H9 (cell line): ENCODE results near the gene PCMT1. TPM values are rescaled to one million over a fixed set of nuclear protein-coding genes. Genes with fewer than 3 reads are reported as not detected.

ENCODE experiments used
- DNase-seq: peaks from one replicate; pipeline ENCODE4 v3.0.0-alpha.2; 2017
- H2AFZ ChIP-seq: one replicate; pipeline ENCODE4 v1.6.1; 2013; ENCODE audit warnings: mild to moderate bottlenecking, low read length, control low read depth, moderate library complexity
- H2AK5ac ChIP-seq: 2 replicates; pipeline ENCODE4 v1.6.1; 2013; ENCODE audit warnings: low read length, control low read depth, mixed read lengths; ENCODE audit not compliant: insufficient read length
- H2BK120ac ChIP-seq: one replicate; pipeline ENCODE4 v1.6.1; 2013; ENCODE audit warnings: low read depth, mild to moderate bottlenecking, low read length, control low read depth, inconsistent platforms; ENCODE audit not compliant: poor library complexity, severe bottlenecking
- H2BK12ac ChIP-seq: 2 replicates; pipeline ENCODE4 v1.6.1; 2013; ENCODE audit warnings: low read length, control low read depth, mixed read lengths, low read depth; ENCODE audit not compliant: insufficient read length
- H2BK15ac ChIP-seq: 2 replicates; pipeline ENCODE4 v1.6.1; 2013; ENCODE audit warnings: low read depth, low read length, control low read depth
- H2BK20ac ChIP-seq: one replicate; pipeline ENCODE4 v1.6.1; 2013; ENCODE audit warnings: low read depth, mild to moderate bottlenecking, low read length, control low read depth, inconsistent platforms; ENCODE audit not compliant: poor library complexity, severe bottlenecking
- H2BK5ac ChIP-seq: 2 replicates; pipeline ENCODE4 v1.6.1; 2013; ENCODE audit warnings: low read length, control low read depth, mixed read lengths; ENCODE audit not compliant: insufficient read length
- H3K14ac ChIP-seq: 2 replicates; pipeline ENCODE4 v1.6.1; 2013; ENCODE audit warnings: low read length, control low read depth; ENCODE audit not compliant: insufficient read depth
- H3K18ac ChIP-seq: 2 replicates; pipeline ENCODE4 v1.6.1; 2013; ENCODE audit warnings: low read depth, mild to moderate bottlenecking, mixed read lengths, low read length, control low read depth; ENCODE audit not compliant: insufficient read length
- H3K23ac ChIP-seq: 2 replicates; pipeline ENCODE4 v1.6.1; 2013; ENCODE audit warnings: low read length, control low read depth, mixed read lengths, low read depth; ENCODE audit not compliant: insufficient read length
- H3K23me2 ChIP-seq: 2 replicates; pipeline ENCODE4 v1.6.1; 2013; ENCODE audit warnings: low read depth, mild to moderate bottlenecking, mixed read lengths, low read length, control low read depth; ENCODE audit not compliant: insufficient read length, poor library complexity, severe bottlenecking
- H3K27ac ChIP-seq: 2 replicates; pipeline ENCODE4 v1.5.1; 2013; ENCODE audit warnings: low read length, control low read depth, mixed read lengths, low read depth; ENCODE audit not compliant: insufficient read length
- H3K27me3 ChIP-seq: 2 replicates; pipeline ENCODE4 v1.6.1; 2013; ENCODE audit warnings: low read length, control low read depth, inconsistent platforms; ENCODE audit not compliant: insufficient read depth
- H3K4ac ChIP-seq: 2 replicates; pipeline ENCODE4 v1.6.1; 2013; ENCODE audit warnings: low read depth, mild to moderate bottlenecking, control low read depth, inconsistent platforms, low read length, moderate library complexity
- H3K4me1 ChIP-seq: 2 replicates; pipeline ENCODE4 v1.6.1; 2013; ENCODE audit warnings: low read length, control low read depth, inconsistent platforms; ENCODE audit not compliant: insufficient read depth
- H3K4me2 ChIP-seq: 2 replicates; pipeline ENCODE4 v1.6.1; 2013; ENCODE audit warnings: low read length, control low read depth, mixed read lengths; ENCODE audit not compliant: insufficient read length, insufficient read depth
- H3K56ac ChIP-seq: 2 replicates; pipeline ENCODE4 v1.6.1; 2013; ENCODE audit warnings: low read depth, mild to moderate bottlenecking, mixed read lengths, low read length, control low read depth; ENCODE audit not compliant: insufficient read length
- H3K79me1 ChIP-seq: 2 replicates; pipeline ENCODE4 v1.6.1; 2013; ENCODE audit warnings: low read depth, mild to moderate bottlenecking, moderate library complexity, low read length, control low read depth, inconsistent platforms; ENCODE audit not compliant: insufficient read depth, poor library complexity, severe bottlenecking
- H3K79me2 ChIP-seq: 2 replicates; pipeline ENCODE4 v1.6.1; 2013; ENCODE audit warnings: low read length, control low read depth, inconsistent platforms; ENCODE audit not compliant: insufficient read depth
- H3K9ac ChIP-seq: 2 replicates; pipeline ENCODE4 v1.6.1; 2013; ENCODE audit warnings: low read length, control low read depth, mixed read lengths; ENCODE audit not compliant: insufficient read length; ENCODE audit errors: extremely low read depth
- H3K9me3 ChIP-seq: one replicate; pipeline ENCODE4 v1.6.1; 2013; ENCODE audit warnings: low read depth, low read length, inconsistent platforms; ENCODE audit not compliant: control insufficient read depth
- H3T11ph ChIP-seq: one replicate; pipeline ENCODE4 v1.6.1; 2013; ENCODE audit warnings: mild to moderate bottlenecking, low read length, control low read depth, inconsistent platforms
- H4K20me1 ChIP-seq: one replicate; pipeline ENCODE4 v1.6.1; 2013; ENCODE audit not compliant: control insufficient read depth, insufficient read length, insufficient read depth
- H4K5ac ChIP-seq: 2 replicates; pipeline ENCODE4 v1.6.1; 2013; ENCODE audit warnings: low read depth, mild to moderate bottlenecking, mixed read lengths, low read length, control low read depth; ENCODE audit not compliant: insufficient read length
- H4K8ac ChIP-seq: replicated peaks from 2 replicates; pipeline ENCODE4 v1.6.1; 2013; ENCODE audit warnings: low read length, control low read depth, mixed read lengths, low read depth; ENCODE audit not compliant: insufficient read length
- H4K91ac ChIP-seq: 2 replicates; pipeline ENCODE4 v1.6.1; 2013; ENCODE audit warnings: low read depth, mild to moderate bottlenecking, moderate library complexity, mixed read lengths, low read length, control low read depth; ENCODE audit not compliant: insufficient read length
- H3K27ac Mint-ChIP-seq, 3 experiments: 2 replicates in 2 of 3; 3 replicates in 1 of 3; pipeline ENCODE4 v1.8.0; 2020 to 2021; ENCODE audit warnings: mixed read lengths in 3 of 3, mild to moderate bottlenecking in 1 of 3, moderate library complexity in 1 of 3
- H3K27me3 Mint-ChIP-seq: 2 replicates; pipeline ENCODE4 v1.8.0; 2021; ENCODE audit warnings: low read depth, mild to moderate bottlenecking, moderate library complexity, mixed read lengths
- H3K36me3 Mint-ChIP-seq, 3 experiments: 2 replicates in 2 of 3; 3 replicates in 1 of 3; pipeline ENCODE4 v1.8.0; 2020 to 2021; ENCODE audit warnings: low read depth in 3 of 3, mixed read lengths in 3 of 3; ENCODE audit not compliant: insufficient read depth in 1 of 3
- H3K4me1 Mint-ChIP-seq, 2 experiments: 2 replicates each; pipeline ENCODE4 v1.8.0; 2020; ENCODE audit warnings: mixed read lengths in 2 of 2
- H3K4me3 Mint-ChIP-seq, 2 experiments: 2 replicates in 1 of 2; 3 replicates in 1 of 2; pipeline ENCODE4 v1.8.0; 2020 to 2021; ENCODE audit warnings: mild to moderate bottlenecking in 2 of 2, mixed read lengths in 2 of 2, moderate library complexity in 1 of 2
- H3K9me3 Mint-ChIP-seq, 2 experiments: 2 replicates in 1 of 2; 3 replicates in 1 of 2; pipeline ENCODE4 v1.8.0; 2020; ENCODE audit warnings: mild to moderate bottlenecking in 2 of 2, mixed read lengths in 2 of 2, moderate library complexity in 1 of 2
- CTCF ChIP-seq: fragments of 200-600 bp; sonication (generic); conservative IDR thresholded peaks from 3 replicates; pipeline ENCODE4 v1.8.0; 2021; ENCODE audit warnings: antibody characterized with exemption, mild to moderate bottlenecking
- WGBS: extraction: QIAGEN DNeasy Blood & Tissue Kit; methylation state at CpG from one replicate; pipeline ENCODE4 v1.1.7; 2013; ENCODE audit warnings: missing lambda C conversion rate, low lambda C conversion rate, mixed read lengths; ENCODE audit not compliant: insufficient read length; ENCODE audit errors: extremely low coverage; 5-methylcytosine and 5-hydroxymethylcytosine counted together
- total RNA-seq: library from RNA; stranded (reverse); gene quantifications from 2 replicates; pipeline ENCODE4 v1.2.1, GENCODE V29; 2021

The PCMT1 gene
- total RNA-seq, 1 experiment from 2014 or later = 98.3 TPM

- Histone ChIP-seq H2BK120ac (no peak overlapping the region), H2AFZ (no peak overlapping the region), H4K91ac (no peak overlapping the region), H3K9ac (no peak overlapping the region), H3K27me3 (no peaks in the 10 kb centered on the region), H4K20me1 (no peaks in the 10 kb centered on the region), H3K4me2 (no peak overlapping the region), H3K9me3 (no peaks in the 10 kb centered on the region), H3K4ac (no peak overlapping the region), H2BK12ac (no peak overlapping the region), H3K27ac (no peak overlapping the region), H3T11ph (no peak overlapping the region), H3K4me1 (no peaks in the 10 kb centered on the region), H3K14ac (no peak overlapping the region), H4K8ac (no peak overlapping the region), H3K23ac (no peak overlapping the region), H3K79me1 (no peaks in the 10 kb centered on the region), H2BK15ac (no peak overlapping the region), H4K5ac (no peak overlapping the region), H3K79me2 (no peaks in the 10 kb centered on the region), H3K18ac (no peak overlapping the region), H3K56ac (no peak overlapping the region), H2BK20ac (no peak overlapping the region), H2AK5ac (no peak overlapping the region), H3K23me2 (no peaks in the 10 kb centered on the region), H2BK5ac (no peak overlapping the region)
- Mint-ChIP-seq H3K27me3 (no peaks in the 10 kb centered on the region), H3K36me3 (peaks cover 10 to 79% (median 51%) of the 10 kb centered on the region in 3 experiments; a peak in 6 of 7 replicates), H3K27ac (no peak overlapping the region), H3K4me1 (no peaks in the 10 kb centered on the region), H3K9me3 (no peaks in the 10 kb centered on the region), H3K4me3 (no peak overlapping the region)
- no peak for DNase-seq
- no CpG with 5 or more reads among the region's 4 CpGs for WGBS
- TF ChIP-seq CTCF = no peak
Observed at GRCh38 chr6:149727793-149728498, 21.6 kb upstream of the PCMT1 start.
